Measurements from ENCODE around the gene CHD6. TPM values are rescaled to one million over a fixed set of nuclear protein-coding genes. Genes with fewer than 3 reads are reported as not detected.

Gene CHD6
- total RNA-seq, 4 donors from 2014 or later, result 21.5 to 130 (median 33.6) TPM

DNA sequence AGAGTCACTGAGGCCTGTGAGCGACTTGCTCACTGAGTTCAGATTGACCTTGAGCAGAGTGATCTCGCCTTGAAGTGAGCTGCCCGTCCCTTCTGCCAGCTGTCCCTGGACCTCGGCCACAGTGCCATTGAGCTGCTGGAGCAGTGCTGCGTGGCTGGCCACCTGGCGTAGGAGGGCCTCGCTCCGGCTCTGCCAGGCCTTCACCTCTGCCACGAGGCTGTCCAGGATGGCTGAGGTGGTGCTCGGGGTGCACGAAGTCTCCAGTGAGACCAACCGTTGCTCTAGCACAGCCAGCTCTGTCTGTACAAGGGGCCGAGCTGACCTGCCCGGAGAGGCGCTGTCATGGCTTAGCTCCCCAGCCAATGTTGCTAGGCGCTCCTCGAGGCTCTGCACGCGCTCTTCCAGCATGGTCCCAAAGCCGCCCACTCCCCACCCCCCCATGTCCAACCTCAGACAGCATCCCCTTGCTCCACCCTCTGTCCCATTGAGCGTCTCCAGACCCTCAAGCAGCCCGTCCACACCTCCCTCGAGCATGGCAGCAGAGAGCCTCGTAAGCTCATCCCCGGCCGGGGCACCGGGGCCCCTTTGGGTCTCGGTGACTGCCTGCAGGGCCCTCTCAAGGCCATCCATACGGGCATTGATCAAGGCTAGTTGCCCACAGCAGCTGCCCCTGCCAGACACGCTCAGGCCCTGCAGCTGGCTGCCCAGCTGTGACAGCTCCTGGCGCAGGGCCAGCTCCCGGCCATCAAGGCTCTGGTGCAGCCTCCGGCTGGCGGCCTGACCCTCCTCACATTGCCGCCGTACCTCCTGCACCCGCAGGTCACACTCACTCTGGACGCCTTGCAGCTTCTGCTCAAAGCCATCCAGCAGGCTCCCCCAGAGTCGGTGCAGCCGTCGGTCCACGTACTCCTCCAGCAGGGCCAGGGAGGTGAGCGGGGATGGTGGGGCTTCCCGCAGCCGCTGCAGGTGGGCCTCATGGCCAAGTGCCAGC is 256.1 kb downstream of the CHD6 start:
- DNase-seq, result peak in 1 of 3 donors; percentile 47
- Histone ChIP-seq H3K27ac (no peak overlapping the region), H3K36me3 (peaks cover 0 to 22% (median 0%) of the 10 kb centered on the region in 3 donors), H3K4me1 (peaks cover 0 to 13% (median 0%) of the 10 kb centered on the region in 4 donors), H3K4me3 (no peak overlapping the region), H3K27me3 (peaks cover 0 to 10% of the 10 kb centered on the region in 2 donors), H3K9me3 (no peaks in the 10 kb centered on the region)
- TF ChIP-seq, protein P1, sequence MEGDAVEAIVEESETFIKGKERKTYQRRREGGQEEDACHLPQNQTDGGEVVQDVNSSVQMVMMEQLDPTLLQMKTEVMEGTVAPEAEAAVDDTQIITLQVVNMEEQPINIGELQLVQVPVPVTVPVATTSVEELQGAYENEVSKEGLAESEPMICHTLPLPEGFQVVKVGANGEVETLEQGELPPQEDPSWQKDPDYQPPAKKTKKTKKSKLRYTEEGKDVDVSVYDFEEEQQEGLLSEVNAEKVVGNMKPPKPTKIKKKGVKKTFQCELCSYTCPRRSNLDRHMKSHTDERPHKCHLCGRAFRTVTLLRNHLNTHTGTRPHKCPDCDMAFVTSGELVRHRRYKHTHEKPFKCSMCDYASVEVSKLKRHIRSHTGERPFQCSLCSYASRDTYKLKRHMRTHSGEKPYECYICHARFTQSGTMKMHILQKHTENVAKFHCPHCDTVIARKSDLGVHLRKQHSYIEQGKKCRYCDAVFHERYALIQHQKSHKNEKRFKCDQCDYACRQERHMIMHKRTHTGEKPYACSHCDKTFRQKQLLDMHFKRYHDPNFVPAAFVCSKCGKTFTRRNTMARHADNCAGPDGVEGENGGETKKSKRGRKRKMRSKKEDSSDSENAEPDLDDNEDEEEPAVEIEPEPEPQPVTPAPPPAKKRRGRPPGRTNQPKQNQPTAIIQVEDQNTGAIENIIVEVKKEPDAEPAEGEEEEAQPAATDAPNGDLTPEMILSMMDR (IDR thresholded peaks at IDR 0.05), result no peak
- TF ChIP-seq POLR2A (IDR thresholded peaks at IDR 0.05), result no peak

DNA sequence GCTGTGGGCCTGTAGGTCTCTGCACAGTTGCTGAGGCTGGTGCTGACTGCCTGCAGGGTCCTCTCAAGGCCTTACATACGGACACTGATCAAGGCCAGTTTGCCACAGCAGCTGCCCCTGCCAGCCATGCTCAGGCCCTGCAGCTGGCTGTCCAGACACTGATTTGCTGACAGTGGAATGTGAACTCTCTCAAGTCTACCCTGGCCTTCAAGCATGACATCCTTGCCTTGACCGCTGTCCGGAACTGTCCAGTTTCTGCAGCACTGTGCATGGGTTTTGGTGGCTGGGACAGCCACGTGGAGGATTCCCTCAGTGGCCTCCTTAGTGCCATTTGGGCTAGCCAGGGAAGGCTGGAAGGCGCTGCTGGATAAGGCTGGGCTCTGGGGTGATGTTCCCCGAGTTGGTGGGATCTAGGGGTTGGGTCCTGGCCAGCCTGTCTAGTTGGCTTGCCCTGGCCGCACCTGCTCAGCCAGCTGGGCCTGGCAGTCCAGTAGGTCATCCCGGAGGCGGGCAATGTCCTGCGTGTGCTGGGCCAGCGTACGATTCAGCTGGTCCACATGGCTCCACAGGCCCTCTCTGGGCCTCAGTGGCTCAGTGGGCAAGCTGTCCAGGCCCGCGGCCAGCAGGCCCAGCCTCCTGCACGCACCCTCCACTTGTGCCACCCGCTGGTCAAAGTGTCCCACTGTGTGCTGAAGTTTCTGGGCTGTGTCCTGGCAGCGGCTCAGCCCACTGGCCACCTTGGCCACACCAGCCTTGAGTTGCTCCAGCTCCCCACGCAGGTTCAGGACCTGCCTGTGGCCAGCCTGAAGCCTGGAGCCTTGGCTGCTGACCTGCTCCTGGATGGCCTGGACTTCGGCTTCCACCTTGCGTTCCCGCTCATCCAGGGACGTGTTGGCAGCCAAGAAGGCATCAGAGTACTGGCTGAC is 257.1 kb downstream of the CHD6 start:
- Histone ChIP-seq H3K4me3 (no peak overlapping the region), H3K9me3 (no peaks in the 10 kb centered on the region), H3K27ac (no peak overlapping the region), H3K36me3 (peaks cover 0 to 31% (median 0%) of the 10 kb centered on the region in 3 donors), H3K27me3 (peaks cover 0 to 9% of the 10 kb centered on the region in 2 donors), H3K4me1 (peaks cover 0 to 7% (median 0%) of the 10 kb centered on the region in 4 donors)
- peak in 1 of 3 donors; percentile 48 for DNase-seq
- TF ChIP-seq, protein P1 (IDR thresholded peaks at IDR 0.05), result no peak
- TF ChIP-seq POLR2A (IDR thresholded peaks at IDR 0.05), result no peak

DNA sequence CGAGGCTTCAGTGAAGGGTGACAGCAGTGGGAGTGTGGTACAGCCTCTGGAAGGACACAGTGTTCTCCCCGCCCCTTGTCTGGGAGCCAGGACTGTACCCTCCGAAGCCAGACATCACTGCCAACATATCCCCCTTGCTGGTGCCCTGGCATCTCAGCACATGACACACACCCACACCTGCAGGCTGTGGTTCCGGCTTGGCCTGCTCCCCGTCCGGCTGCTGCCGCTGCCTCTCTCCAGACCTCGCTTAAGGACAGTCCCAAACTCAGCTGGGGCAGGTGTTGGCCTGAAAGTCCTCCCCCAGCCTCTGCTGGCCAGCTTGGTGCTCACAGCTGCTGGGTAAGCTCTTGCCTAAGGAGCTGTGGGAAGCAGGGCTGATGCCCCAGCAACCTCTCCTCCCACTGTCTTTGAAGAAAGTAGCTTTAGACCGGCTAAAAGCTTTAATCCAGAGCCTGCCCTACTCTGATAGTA is 258.6 kb downstream of the CHD6 start:
- Histone ChIP-seq H3K9me3 (no peaks in the 10 kb centered on the region), H3K4me3 (no peak overlapping the region), H3K36me3 (peaks cover 0 to 46% (median 0%) of the 10 kb centered on the region in 3 donors), H3K27me3 (peaks cover 0 to 3% of the 10 kb centered on the region in 2 donors), H3K4me1 (no peaks in the 10 kb centered on the region), H3K27ac (no peak overlapping the region)
- DNase-seq, result no peak
- TF ChIP-seq POLR2A (IDR thresholded peaks at IDR 0.05), result no peak
- TF ChIP-seq, protein P1 (IDR thresholded peaks at IDR 0.05), result no peak

DNA sequence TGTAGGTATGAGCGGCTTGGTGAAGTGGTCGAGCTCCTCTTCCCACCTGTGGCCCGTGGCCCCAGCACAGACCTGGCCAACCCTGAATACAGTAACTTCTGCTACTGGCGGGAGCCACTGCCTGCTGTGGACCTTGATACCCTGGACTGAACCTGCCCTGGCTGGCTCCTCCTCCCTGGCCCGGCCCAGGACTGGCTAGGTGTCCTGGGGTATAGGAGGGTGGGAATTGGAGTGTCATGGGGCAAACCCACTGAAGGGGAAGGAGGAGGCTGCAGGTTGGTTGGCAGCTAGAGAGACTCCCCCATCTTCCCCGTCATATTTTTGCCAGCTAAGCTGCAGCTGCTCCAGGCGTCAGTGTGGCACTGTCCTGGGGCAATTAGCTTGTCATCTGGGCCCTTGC is 259.5 kb downstream of the CHD6 start:
- Histone ChIP-seq H3K4me1 (no peaks in the 10 kb centered on the region), H3K27ac (no peak overlapping the region), H3K27me3 (no peaks in the 10 kb centered on the region), H3K36me3 (peaks cover 0 to 55% (median 0%) of the 10 kb centered on the region in 3 donors), H3K4me3 (no peak overlapping the region), H3K9me3 (no peaks in the 10 kb centered on the region)
- DNase-seq, result peak in 2 of 3 donors; percentile 68 to 72
- TF ChIP-seq, protein P1 (IDR thresholded peaks at IDR 0.05), result no peak
- no peak for TF ChIP-seq POLR2A (IDR thresholded peaks at IDR 0.05)

DNA sequence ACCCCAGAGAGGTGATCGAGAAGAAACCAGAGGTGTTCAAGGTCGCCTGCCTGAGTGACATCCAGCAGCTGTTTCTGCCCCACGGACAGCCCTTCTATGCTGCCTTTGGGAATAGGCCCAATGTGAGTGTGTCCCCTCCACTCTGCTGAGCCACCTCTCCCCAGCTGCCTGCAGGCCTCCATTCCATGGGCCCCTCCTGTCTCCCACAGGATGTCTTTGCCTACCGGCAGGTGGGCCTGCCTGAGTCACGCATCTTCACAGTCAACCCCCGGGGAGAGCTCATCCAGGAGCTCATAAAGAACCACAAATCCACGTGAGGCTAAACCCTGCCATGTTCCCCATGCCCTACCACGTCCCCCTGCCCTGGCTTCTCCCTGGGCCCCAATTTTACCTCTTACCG is 259.9 kb downstream of the CHD6 start:
- Histone ChIP-seq H3K9me3 (no peaks in the 10 kb centered on the region), H3K4me1 (no peaks in the 10 kb centered on the region), H3K27me3 (no peaks in the 10 kb centered on the region), H3K36me3 (peaks cover 0 to 59% (median 0%) of the 10 kb centered on the region in 3 donors), H3K27ac (no peak overlapping the region), H3K4me3 (no peak overlapping the region)
- DNase-seq, result no peak
- TF ChIP-seq, protein P1 (IDR thresholded peaks at IDR 0.05), result no peak
- no peak for TF ChIP-seq POLR2A (IDR thresholded peaks at IDR 0.05)
